Measurements from ENCODE around the gene GRIN2A. TPM values are rescaled to one million over a fixed set of nuclear protein-coding genes. Genes with fewer than 3 reads are reported as not detected.

The GRIN2A gene
- total and polyA plus RNA-seq, 10 donors: under 0.01 to 0.10 (median 0.03) TPM; not detected in 7

- intact Hi-C loops (cut with DNase I; ENCODE audit: low total_unique reads): loop anchor here (10.0 kb wide), 2 partner anchors 543 to 1053 kb away; no protein-coding TSS in a partner anchor
- Histone ChIP-seq H3K4me1 (peaks cover 0 to 1% (median under 1%) of the 10 kb centered on the region in 6 donors), H3K4me3 (no peak overlapping the region), H3K9me3 (no peaks in the 10 kb centered on the region), H3K36me3 (no peaks in the 10 kb centered on the region), H3K27ac (no peak overlapping the region), H3K27me3 (replicated peaks in 1 of 7) (peaks cover 0 to 26% (median 9%) of the 10 kb centered on the region in 7 donors)
- 28 to 29% (median 29%) methylated on average over 3 of the region's 3 CpGs for WGBS, 5 donors
- TF ChIP-seq POLR2A (IDR thresholded peaks at IDR 0.05) (no peak), POLR2AphosphoS5 (IDR thresholded peaks at IDR 0.05) (no peak), CTCF (IDR thresholded peaks at IDR 0.05 in 8 of 11, conservative IDR thresholded peaks at IDR 0.05 in 3 of 11) (no peak)
- no peak for DNase-seq
Observed at GRCh38 chr16:10188236-10188635, 6.0 kb upstream of the GRIN2A start.

GRCh38 chr16:10181196-10182162 is 749 bp downstream of the GRIN2A start:
- no peaks in the 10 kb centered on the region for H3K9me3 ChIP-seq
- intact Hi-C loops (cut with DNase I; ENCODE audit: low total_unique reads): loop anchor here (10.0 kb wide), 2 partner anchors 537 to 1047 kb away; no protein-coding TSS in a partner anchor
- H3K4me1 ChIP-seq: peaks cover 16 to 30% (median 27%) of the 10 kb centered on the region in 6 donors
- TF ChIP-seq POLR2AphosphoS5 (IDR thresholded peaks at IDR 0.05): no peak
- TF ChIP-seq CTCF (IDR thresholded peaks at IDR 0.05 in 8 of 11, conservative IDR thresholded peaks at IDR 0.05 in 3 of 11): peak; percentile 36 to 85 (median 74)
- peak; percentile 84 for DNase-seq
- no peak overlapping the region for H3K27ac ChIP-seq
- 2 to 4% (median 3%) methylated on average over 50 to 85 of the region's 85 CpGs for WGBS, 5 donors
- H3K36me3 ChIP-seq: no peaks in the 10 kb centered on the region
- peak overlapping the region in 7 of 8 donors; percentile 9 to 64 (median 22) for H3K4me3 ChIP-seq
- H3K27me3 ChIP-seq (replicated peaks in 1 of 7): peaks cover 8 to 82% (median 44%) of the 10 kb centered on the region in 7 donors

GRCh38 chr16:10180771-10181163 is 1.5 kb downstream of the GRIN2A start:
- DNase-seq: peak; percentile 71
- Histone ChIP-seq H3K4me1 (peaks cover 16 to 30% (median 27%) of the 10 kb centered on the region in 6 donors), H3K36me3 (no peaks in the 10 kb centered on the region), H3K9me3 (no peaks in the 10 kb centered on the region), H3K4me3 (peak overlapping the region in 2 of 8 donors; percentile 22 to 64), H3K27ac (no peak overlapping the region), H3K27me3 (replicated peaks in 1 of 7) (peaks cover 8 to 82% (median 44%) of the 10 kb centered on the region in 7 donors)
- TF ChIP-seq CTCF (IDR thresholded peaks at IDR 0.05 in 8 of 11, conservative IDR thresholded peaks at IDR 0.05 in 3 of 11) (peak in 3 of 11 experiments; percentile 6 to 19 (median 12)), POLR2A (IDR thresholded peaks at IDR 0.05) (no peak)
- intact Hi-C loops (cut with DNase I; ENCODE audit: low total_unique reads): loop anchor here (10.0 kb wide), 2 partner anchors 536 to 1046 kb away; no protein-coding TSS in a partner anchor
- WGBS, 5 donors: 2 to 5% (median 4%) methylated on average over 12 to 24 of the region's 24 CpGs

All from spleen (tissue), 11 donors.